Measurements from ENCODE around the gene TAS1R3.

TAS1R3 gene

GRCh38 chr1:1360506-1361169 lies 29.6 kb downstream of the TAS1R3 start:
- H3K4me3 ChIP-seq (ENCODE audit: low read depth, low read length), result no peak overlapping the region
- TF ChIP-seq, protein P1, sequence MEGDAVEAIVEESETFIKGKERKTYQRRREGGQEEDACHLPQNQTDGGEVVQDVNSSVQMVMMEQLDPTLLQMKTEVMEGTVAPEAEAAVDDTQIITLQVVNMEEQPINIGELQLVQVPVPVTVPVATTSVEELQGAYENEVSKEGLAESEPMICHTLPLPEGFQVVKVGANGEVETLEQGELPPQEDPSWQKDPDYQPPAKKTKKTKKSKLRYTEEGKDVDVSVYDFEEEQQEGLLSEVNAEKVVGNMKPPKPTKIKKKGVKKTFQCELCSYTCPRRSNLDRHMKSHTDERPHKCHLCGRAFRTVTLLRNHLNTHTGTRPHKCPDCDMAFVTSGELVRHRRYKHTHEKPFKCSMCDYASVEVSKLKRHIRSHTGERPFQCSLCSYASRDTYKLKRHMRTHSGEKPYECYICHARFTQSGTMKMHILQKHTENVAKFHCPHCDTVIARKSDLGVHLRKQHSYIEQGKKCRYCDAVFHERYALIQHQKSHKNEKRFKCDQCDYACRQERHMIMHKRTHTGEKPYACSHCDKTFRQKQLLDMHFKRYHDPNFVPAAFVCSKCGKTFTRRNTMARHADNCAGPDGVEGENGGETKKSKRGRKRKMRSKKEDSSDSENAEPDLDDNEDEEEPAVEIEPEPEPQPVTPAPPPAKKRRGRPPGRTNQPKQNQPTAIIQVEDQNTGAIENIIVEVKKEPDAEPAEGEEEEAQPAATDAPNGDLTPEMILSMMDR (IDR thresholded peaks at IDR 0.05; ENCODE audit: low read depth, low read length), result no peak
- peaks cover 10% of the 10 kb centered on the region for H3K4me1 ChIP-seq
- no peaks in the 10 kb centered on the region for H3K27me3 ChIP-seq
- H3K36me3 ChIP-seq, result no peaks in the 10 kb centered on the region
- no peaks in the 10 kb centered on the region for H3K9me3 ChIP-seq
- peak; percentile 9 for DNase-seq

- H3K36me3 ChIP-seq, result no peaks in the 10 kb centered on the region
- peaks cover 10% of the 10 kb centered on the region for H3K4me1 ChIP-seq
- H3K27me3 ChIP-seq, result no peaks in the 10 kb centered on the region
- H3K9me3 ChIP-seq, result no peaks in the 10 kb centered on the region
- TF ChIP-seq, protein P1 (IDR thresholded peaks at IDR 0.05; ENCODE audit: low read depth, low read length), result no peak
- DNase-seq, result peak; percentile 10
- no peak overlapping the region for H3K4me3 ChIP-seq (ENCODE audit: low read depth, low read length)
Measured at GRCh38 chr1:1361233-1361981, 30.3 kb downstream of the TAS1R3 start.

GRCh38 chr1:1361982-1362423 lies 30.9 kb downstream of the TAS1R3 start:
- TF ChIP-seq, protein P1 (IDR thresholded peaks at IDR 0.05; ENCODE audit: low read depth, low read length), result no peak
- Histone ChIP-seq H3K36me3 (no peaks in the 10 kb centered on the region), H3K4me3 (ENCODE audit: low read depth, low read length) (no peak overlapping the region), H3K4me1 (peaks cover 10% of the 10 kb centered on the region), H3K27me3 (no peaks in the 10 kb centered on the region), H3K9me3 (no peaks in the 10 kb centered on the region)
- DNase-seq, result peak; percentile 38

GRCh38 chr1:1364266-1364665 lies 33.2 kb downstream of the TAS1R3 start:
- TF ChIP-seq, protein P1 (IDR thresholded peaks at IDR 0.05; ENCODE audit: low read depth, low read length), result no peak
- Histone ChIP-seq H3K4me1 (peaks cover 2% of the 10 kb centered on the region; the same call in 1 of the 2 replicates), H3K27me3 (no peaks in the 10 kb centered on the region), H3K9me3 (no peaks in the 10 kb centered on the region), H3K36me3 (no peaks in the 10 kb centered on the region), H3K4me3 (ENCODE audit: low read depth, low read length) (no peak overlapping the region)
- no peak for DNase-seq

DNA sequence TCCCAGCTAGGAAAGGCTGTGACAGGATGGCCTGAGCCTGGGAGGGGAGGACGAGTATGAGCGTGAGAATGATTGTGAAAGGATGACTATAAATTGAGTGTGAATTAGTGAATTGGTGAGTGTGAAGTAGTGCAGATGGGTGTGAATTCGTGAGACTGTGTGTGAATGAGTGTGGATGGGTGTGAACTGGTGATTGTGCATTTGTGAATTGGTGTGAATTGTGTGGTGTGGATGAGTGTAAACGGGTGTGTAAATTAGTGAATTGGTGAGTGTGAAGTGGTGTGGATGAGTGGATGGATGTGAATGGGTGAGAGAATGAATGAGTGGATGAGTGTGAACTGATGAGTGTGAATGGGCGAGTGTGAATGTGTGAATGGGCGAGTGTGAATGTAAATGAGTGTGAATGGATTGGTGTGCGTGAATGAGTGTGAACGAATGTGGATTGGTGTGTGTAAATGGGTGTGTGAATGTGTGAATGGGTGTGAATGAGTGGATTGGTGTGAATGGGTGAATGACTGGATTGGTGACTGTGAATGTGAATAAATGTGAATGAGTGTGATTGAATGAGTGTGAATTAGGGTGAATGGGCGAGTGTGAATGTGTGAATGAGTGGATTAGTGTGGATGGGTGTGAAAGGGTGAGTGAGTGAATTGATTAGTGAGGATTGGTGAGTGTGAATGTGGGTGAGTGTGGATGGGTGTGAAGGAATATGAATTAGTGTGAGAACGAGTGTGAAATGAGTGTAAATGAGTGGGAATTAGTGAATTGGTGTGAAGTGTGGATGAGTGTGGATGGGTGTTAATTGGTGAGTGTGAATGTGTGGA lies 35.0 kb downstream of the TAS1R3 start:
- TF ChIP-seq, protein P1 (IDR thresholded peaks at IDR 0.05; ENCODE audit: low read depth, low read length), result no peak
- DNase-seq, result no peak
- Histone ChIP-seq H3K27me3 (no peaks in the 10 kb centered on the region), H3K36me3 (no peaks in the 10 kb centered on the region), H3K4me1 (no peaks in the 10 kb centered on the region), H3K9me3 (no peaks in the 10 kb centered on the region), H3K4me3 (ENCODE audit: low read depth, low read length) (no peak overlapping the region)

Measured in BE2C (cell line).